ENCODE results near the gene ZNF329.
"Not testable (repeated sequence)": the region's sequence is repeated elsewhere in the genome, so short reads cannot be mapped to it uniquely, and the experiment has no call there.

The ZNF329 gene

DNA sequence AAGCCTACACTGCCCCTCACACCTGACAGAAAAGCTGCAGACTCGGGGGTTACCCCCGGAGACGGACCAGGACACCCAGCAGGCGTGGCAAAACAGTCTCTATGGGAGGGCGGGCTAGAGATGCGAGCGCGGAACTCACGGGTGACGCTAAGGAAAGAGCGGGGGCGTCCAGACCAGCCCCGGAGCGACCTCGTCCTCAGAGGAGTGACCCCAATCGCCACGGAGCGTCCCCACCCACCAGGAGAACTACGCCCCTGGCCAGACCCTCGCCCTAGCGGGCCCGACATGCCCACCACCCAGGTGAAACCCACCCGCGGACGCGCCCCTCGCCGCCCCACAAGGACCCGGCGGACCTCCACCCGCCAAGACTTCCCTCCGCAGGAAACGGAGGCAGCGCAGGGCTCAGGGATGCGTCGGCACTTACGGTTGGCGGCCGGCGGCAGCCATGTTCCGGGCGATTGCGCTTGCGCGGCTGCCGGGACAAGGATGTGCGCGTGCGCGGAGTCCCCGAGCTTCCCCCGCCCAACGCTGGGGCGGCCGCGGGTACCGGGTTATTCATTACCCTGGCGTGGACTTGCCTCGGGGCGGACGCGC lies at the start of gene ZNF329:
Gene ZNF329, minus strand, starts transcription at position 462 of the 594 bp plus-strand sequence. CDS start 21,286 bp downstream, outside the sequence.
- peak; percentile 77 to 84 for DNase-seq

DNA sequence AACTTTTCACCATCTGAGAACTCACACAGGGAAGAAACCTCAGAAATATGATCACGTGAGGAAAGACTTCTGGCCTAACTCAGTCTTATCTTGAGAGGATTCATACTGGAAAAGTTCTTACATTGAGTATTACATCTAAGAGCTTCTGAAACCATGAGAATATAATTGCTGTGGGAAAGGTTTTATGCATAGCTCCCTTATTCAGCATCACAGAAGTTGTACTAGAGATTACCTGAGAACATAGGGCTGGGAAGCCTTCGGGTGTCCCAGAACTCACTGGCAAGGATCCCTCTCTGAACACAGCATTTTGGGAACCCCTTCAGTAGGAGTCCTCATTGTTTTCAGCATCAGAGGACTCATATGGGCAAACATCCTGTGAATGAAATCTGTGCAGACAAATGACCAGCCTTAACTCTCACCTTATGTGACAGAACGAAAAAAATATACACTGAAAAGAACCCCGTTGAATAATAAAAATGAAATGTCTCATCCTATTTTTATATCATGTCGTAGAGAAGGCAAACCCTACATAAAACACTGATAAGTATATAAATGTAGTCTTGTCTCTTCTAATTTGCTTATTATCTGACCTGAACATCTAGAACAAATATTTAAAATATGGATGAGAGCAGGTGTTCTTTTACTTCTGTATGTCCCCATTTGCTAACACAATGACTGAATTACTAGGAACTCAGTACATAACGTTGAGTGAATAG lies 46.5 kb upstream of the ZNF329 start:
- DNase-seq: no peak

DNA sequence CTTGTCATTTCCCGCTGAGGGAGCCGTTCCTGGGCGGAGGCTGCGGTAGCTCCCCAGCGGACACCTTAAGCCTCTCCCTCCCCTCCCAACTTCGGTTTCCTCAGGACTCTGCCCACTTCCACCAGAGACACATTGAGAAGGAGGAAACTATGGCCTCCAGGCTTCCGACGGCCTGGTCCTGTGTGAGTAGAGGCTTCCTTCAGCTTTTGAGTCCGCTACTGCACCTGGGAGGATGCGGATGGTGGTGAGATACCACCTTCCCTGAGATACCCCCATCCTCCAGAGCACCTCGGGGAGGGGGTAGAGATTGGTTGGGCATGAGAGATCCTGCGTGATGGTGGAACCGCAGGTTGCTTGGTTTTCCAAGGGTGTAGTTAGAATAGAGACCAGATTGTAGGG lies 33.2 kb upstream of the ZNF329 start:
- peak in 1 of 2 experiments; percentile 37 for DNase-seq

- DNase-seq: peak; percentile 84 to 92
These were observed 32.6 kb upstream of the ZNF329 start, which contains the start of gene ZNF274 for GRCh38 chr19:58182989-58183816. Gene ZNF274 (plus strand): TSS chr19:58183061. CDS start chr19:58183966, 905 bp downstream.

GRCh38 chr19:58182577-58182988 lies 32.0 kb upstream of the ZNF329 start:
- DNase-seq: no peak

GRCh38 chr19:58181902-58182576 lies 31.4 kb upstream of the ZNF329 start:
- DNase-seq: peak in 1 of 2 experiments; percentile 56

DNA sequence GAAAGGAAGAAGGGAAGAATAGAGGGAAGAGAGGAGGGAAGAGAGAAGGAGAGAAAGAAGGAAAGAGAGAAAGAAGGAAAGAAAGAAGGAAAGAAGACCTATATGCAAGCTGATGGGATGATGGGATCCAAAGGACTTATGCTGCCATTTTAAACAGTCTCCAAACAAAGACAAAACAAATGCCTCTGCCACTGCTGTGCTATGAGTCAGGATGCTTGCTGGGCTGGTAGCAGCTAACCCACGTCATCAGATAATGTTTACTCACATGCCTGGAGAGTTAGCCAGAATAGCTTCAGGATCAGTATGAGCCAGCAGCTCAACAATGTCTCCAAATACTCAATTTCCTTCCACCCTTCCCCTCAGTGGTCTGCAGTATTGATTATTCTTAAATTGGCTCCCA lies 20.3 kb upstream of the ZNF329 start:
- no peak for DNase-seq

DNA sequence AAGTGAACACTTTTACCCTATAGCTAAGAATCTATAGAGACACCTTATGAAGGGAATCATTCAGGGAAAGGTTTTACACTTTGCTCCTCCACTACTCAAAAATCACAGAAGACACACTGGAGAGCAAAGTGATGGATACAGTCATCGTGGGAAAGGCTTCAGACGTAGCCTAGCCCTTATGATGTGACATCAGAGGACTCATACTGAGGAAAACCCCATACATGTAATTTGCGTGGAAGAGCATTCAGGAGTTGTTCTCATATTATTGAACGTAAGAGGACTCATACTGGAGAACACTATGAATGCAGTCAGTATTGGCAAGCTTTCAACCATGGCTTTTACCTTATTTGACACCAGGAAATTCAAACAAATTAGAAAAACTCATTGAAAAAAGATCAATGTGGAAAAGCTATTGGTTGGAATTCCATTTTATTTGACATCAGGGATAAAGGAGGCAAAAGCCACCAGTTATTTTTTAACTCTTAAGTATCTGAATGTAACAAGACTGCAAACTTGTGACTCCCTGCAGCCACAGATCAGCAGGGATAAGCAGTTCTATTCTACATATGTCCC lies 16.2 kb upstream of the ZNF329 start:
- no peak for DNase-seq

DNA sequence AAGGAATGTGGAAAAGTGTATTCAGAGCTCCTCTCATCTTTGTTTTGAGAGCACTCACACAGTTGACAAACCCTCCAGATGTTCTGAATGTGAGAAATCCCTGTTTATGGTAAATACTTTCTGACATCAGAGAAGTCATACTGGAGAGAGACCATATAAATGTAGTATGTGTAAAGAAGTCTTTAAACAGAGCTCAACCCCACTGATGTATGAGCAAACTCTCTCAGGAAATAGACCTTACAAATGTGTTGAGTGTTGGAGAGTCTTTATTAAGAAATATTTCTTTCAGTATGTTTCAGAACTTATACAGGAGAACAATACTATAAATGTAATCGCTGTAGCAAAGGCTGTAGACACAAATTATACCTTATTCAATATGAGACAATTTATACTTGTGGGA lies 15.7 kb upstream of the ZNF329 start:
- no peak for DNase-seq

GRCh38 chr19:58157045-58157728 lies 6.6 kb upstream of the ZNF329 start:
- DNase-seq: no peak

- peak; percentile 91 to 97 for DNase-seq
These were observed 4.4 kb upstream of the ZNF329 start for GRCh38 chr19:58154679-58155648.

GRCh38 chr19:58154287-58154678 lies 3.7 kb upstream of the ZNF329 start:
- no peak for DNase-seq

- no peak for DNase-seq
These were observed 2.8 kb upstream of the ZNF329 start for GRCh38 chr19:58153386-58153785.

DNA sequence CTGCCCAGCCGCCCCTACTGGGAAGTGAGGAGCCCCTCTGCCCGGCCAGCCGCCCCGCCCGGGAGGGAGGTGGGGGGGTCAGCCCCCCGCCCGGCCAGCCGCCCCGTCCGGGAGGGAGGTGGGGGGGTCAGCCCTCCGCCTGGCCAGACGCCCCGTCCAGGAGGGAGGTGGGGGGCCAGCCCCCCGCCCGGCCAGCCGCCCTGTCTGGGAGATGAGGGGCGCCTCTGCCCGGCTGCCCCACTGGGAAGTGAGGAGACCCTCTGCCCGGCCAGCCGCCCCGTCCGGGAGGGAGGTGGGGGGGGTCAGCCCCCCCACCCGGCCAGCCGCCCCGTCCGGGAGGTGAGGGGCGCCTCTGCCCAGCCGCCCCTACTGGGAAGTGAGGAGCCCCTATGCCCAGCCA lies 3.1 kb downstream of the ZNF329 start:
- not testable (repeated sequence) for DNase-seq

- DNase-seq: no peak
These were observed 4.7 kb downstream of the ZNF329 start for GRCh38 chr19:58145849-58146248.

GRCh38 chr19:58134244-58134643 lies 16.3 kb downstream of the ZNF329 start:
- DNase-seq: no peak

DNA sequence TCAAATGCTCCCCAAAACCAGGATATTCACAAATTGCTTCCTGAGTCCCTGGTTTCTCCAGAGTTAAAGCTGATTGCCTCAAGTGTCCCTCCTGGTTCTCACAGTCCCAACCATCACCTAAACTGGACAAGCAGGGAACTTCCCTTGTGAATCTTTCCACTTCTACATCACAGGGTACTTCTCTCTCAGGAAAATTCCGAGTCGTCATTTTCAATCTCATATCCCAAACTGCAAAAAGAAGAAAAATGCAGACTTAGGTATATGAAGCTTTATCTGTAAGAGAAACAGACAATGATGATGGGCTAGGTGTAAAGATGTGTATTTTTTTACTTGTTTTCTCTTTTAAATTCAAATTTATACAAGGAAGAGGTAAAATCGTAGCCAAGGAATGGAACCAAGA lies 21.3 kb downstream of the ZNF329 start:
- no peak for DNase-seq

GRCh38 chr19:58128041-58128685 lies 22.4 kb downstream of the ZNF329 start:
- DNase-seq: no peak

GRCh38 chr19:58123354-58123753 lies 27.2 kb downstream of the ZNF329 start:
- DNase-seq: no peak
